ENCODE results near the gene RPS6KL1. TPM values are rescaled to one million over a fixed set of nuclear protein-coding genes. Genes with fewer than 3 reads are reported as not detected.

RPS6KL1 gene
- total RNA-seq, 2 experiments from 2014 or later, result 2.5 to 3.6 TPM

- Mint-ChIP-seq H3K27me3 (no peaks in the 10 kb centered on the region), H3K27ac (no peak overlapping the region), H3K4me1 (no peaks in the 10 kb centered on the region), H3K9me3 (ENCODE audit: low read depth) (no peaks in the 10 kb centered on the region), H3K4me3 (no peak overlapping the region), H3K36me3 (peaks cover 45% of the 10 kb centered on the region)
- CTCF ChIA-PET, result interaction anchor here (4.0 to 26.3 kb wide), 2 partner anchors 28 to 43 kb away, joined by 84 to 680 read pairs; partner anchors contain the start of gene PROX2
- ATAC-seq (no peak), DNase-seq (no peak)
These were observed 19.9 kb downstream of the RPS6KL1 start for GRCh38 chr14:74902941-74903705.

- H3K27ac Mint-ChIP-seq, result no peak overlapping the region
- CTCF ChIA-PET, result interaction anchor here (26.3 kb wide), 1 partner anchor 39 kb away, joined by 680 read pairs; no protein-coding TSS in a partner anchor
- no peak for DNase-seq
- no peak for ATAC-seq
- no peaks in the 10 kb centered on the region for H3K9me3 Mint-ChIP-seq (ENCODE audit: low read depth)
- peaks cover under 1% of the 10 kb centered on the region for H3K4me1 Mint-ChIP-seq
- H3K36me3 Mint-ChIP-seq, result peaks cover 75% of the 10 kb centered on the region
- H3K27me3 Mint-ChIP-seq, result no peaks in the 10 kb centered on the region
- H3K4me3 Mint-ChIP-seq, result no peak overlapping the region
These were observed 24.4 kb downstream of the RPS6KL1 start for GRCh38 chr14:74898694-74899093.

GRCh38 chr14:74898083-74898482, 25.0 kb downstream of the RPS6KL1 start:
- CTCF ChIA-PET, result interaction anchor here (3.6 to 26.3 kb wide), 2 partner anchors 8 to 38 kb away, joined by 28 to 680 read pairs; no protein-coding TSS in a partner anchor
- H3K9me3 Mint-ChIP-seq (ENCODE audit: low read depth), result no peaks in the 10 kb centered on the region
- H3K4me3 Mint-ChIP-seq, result no peak overlapping the region
- DNase-seq (no peak), ATAC-seq (no peak)
- no peak overlapping the region for H3K27ac Mint-ChIP-seq
- no peaks in the 10 kb centered on the region for H3K27me3 Mint-ChIP-seq
- peaks cover 79% of the 10 kb centered on the region for H3K36me3 Mint-ChIP-seq
- H3K4me1 Mint-ChIP-seq, result peaks cover 5% of the 10 kb centered on the region

- Mint-ChIP-seq H3K27me3 (no peaks in the 10 kb centered on the region), H3K9me3 (ENCODE audit: low read depth) (no peaks in the 10 kb centered on the region), H3K36me3 (peaks cover 80% of the 10 kb centered on the region), H3K4me1 (peaks cover 8% of the 10 kb centered on the region), H3K27ac (no peak overlapping the region), H3K4me3 (no peak overlapping the region)
- CTCF ChIA-PET, result interaction anchor here (1.4 to 26.3 kb wide), 3 partner anchors 9 to 47 kb away, joined by 3 to 680 read pairs (median 28); no protein-coding TSS in a partner anchor
- DNase-seq (no peak), ATAC-seq (no peak)
These were observed 25.4 kb downstream of the RPS6KL1 start for GRCh38 chr14:74897642-74898041.

GRCh38 chr14:74896400-74896799, 26.7 kb downstream of the RPS6KL1 start:
- Mint-ChIP-seq H3K27me3 (no peaks in the 10 kb centered on the region), H3K9me3 (ENCODE audit: low read depth) (no peaks in the 10 kb centered on the region), H3K4me1 (peaks cover 8% of the 10 kb centered on the region), H3K36me3 (peaks cover 77% of the 10 kb centered on the region), H3K27ac (no peak overlapping the region), H3K4me3 (no peak overlapping the region)
- no peak for DNase-seq
- ATAC-seq, result no peak
- CTCF ChIA-PET, result interaction anchor here (1.0 to 26.3 kb wide), 4 partner anchors 8 to 48 kb away, joined by 3 to 680 read pairs (median 16); no protein-coding TSS in a partner anchor

GRCh38 chr14:74893614-74894091, 29.4 kb downstream of the RPS6KL1 start:
- no peak for DNase-seq
- Mint-ChIP-seq H3K36me3 (peaks cover 70% of the 10 kb centered on the region), H3K9me3 (ENCODE audit: low read depth) (no peaks in the 10 kb centered on the region), H3K27ac (no peak overlapping the region), H3K4me1 (peaks cover 14% of the 10 kb centered on the region), H3K27me3 (no peaks in the 10 kb centered on the region), H3K4me3 (no peak overlapping the region)
- CTCF ChIA-PET, result interaction anchor here (0.8 to 26.3 kb wide), 6 partner anchors 11 to 596 kb away, joined by 3 to 680 read pairs (median 4); no protein-coding TSS in a partner anchor
- ATAC-seq, result no peak

- CTCF ChIA-PET, result interaction anchor here (1.4 to 26.3 kb wide), 4 partner anchors 10 to 597 kb away, joined by 3 to 680 read pairs (median 26); no protein-coding TSS in a partner anchor
- Mint-ChIP-seq H3K27me3 (no peaks in the 10 kb centered on the region), H3K27ac (no peak overlapping the region), H3K4me1 (peaks cover 22% of the 10 kb centered on the region), H3K36me3 (peaks cover 64% of the 10 kb centered on the region), H3K4me3 (no peak overlapping the region), H3K9me3 (ENCODE audit: low read depth) (no peaks in the 10 kb centered on the region)
- DNase-seq, result no peak
- ATAC-seq, result no peak
These were observed 30.3 kb downstream of the RPS6KL1 start for GRCh38 chr14:74892745-74893144.

- H3K36me3 Mint-ChIP-seq, result peaks cover 58% of the 10 kb centered on the region
- H3K27me3 Mint-ChIP-seq, result no peaks in the 10 kb centered on the region
- H3K9me3 Mint-ChIP-seq (ENCODE audit: low read depth), result no peaks in the 10 kb centered on the region
- DNase-seq (no peak), ATAC-seq (no peak)
- H3K4me3 Mint-ChIP-seq, result no peak overlapping the region
- H3K27ac Mint-ChIP-seq, result no peak overlapping the region
- peaks cover 25% of the 10 kb centered on the region for H3K4me1 Mint-ChIP-seq
- CTCF ChIA-PET, result interaction anchor here (1.1 to 26.3 kb wide), 4 partner anchors 9 to 280 kb away, joined by 3 to 680 read pairs (median 26); partner anchors contain the start of gene LTBP2
These were observed 31.2 kb downstream of the RPS6KL1 start for GRCh38 chr14:74891870-74892269.

- Mint-ChIP-seq H3K4me1 (peaks cover 39% of the 10 kb centered on the region), H3K27me3 (no peaks in the 10 kb centered on the region), H3K27ac (no peak overlapping the region), H3K9me3 (ENCODE audit: low read depth) (no peaks in the 10 kb centered on the region), H3K36me3 (peaks cover 58% of the 10 kb centered on the region), H3K4me3 (no peak overlapping the region)
- CTCF ChIA-PET, result interaction anchor here (0.9 to 26.3 kb wide), 3 partner anchors 15 to 113 kb away, joined by 3 to 680 read pairs (median 49); partner anchors contain the start of gene EIF2B2
- DNase-seq (no peak), ATAC-seq (no peak)
These were observed 32.8 kb downstream of the RPS6KL1 start for GRCh38 chr14:74890262-74890661.

GRCh38 chr14:74888164-74889158, 34.6 kb downstream of the RPS6KL1 start:
- Mint-ChIP-seq H3K4me1 (peaks cover 55% of the 10 kb centered on the region), H3K4me3 (no peak overlapping the region), H3K9me3 (ENCODE audit: low read depth) (no peaks in the 10 kb centered on the region), H3K27me3 (no peaks in the 10 kb centered on the region), H3K27ac (peak overlapping the region; percentile 71), H3K36me3 (peaks cover 53% of the 10 kb centered on the region)
- ATAC-seq (peak; percentile 35), DNase-seq (no peak)
- CTCF ChIA-PET, result interaction anchor here (0.7 to 26.3 kb wide), 3 partner anchors 10 to 28 kb away, joined by 3 to 680 read pairs (median 49); no protein-coding TSS in a partner anchor

- H3K4me3 Mint-ChIP-seq, result no peak overlapping the region
- no peak for DNase-seq
- CTCF ChIA-PET, result interaction anchor here (0.8 to 1.6 kb wide), 4 partner anchors 11 to 25 kb away, joined by 3 to 7 read pairs (median 4); no protein-coding TSS in a partner anchor
- H3K36me3 Mint-ChIP-seq, result peaks cover 43% of the 10 kb centered on the region
- no peak for ATAC-seq
- H3K4me1 Mint-ChIP-seq, result peaks cover 60% of the 10 kb centered on the region
- H3K9me3 Mint-ChIP-seq (ENCODE audit: low read depth), result no peaks in the 10 kb centered on the region
- H3K27ac Mint-ChIP-seq, result peak overlapping the region; percentile 9
- H3K27me3 Mint-ChIP-seq, result no peaks in the 10 kb centered on the region
These were observed 37.1 kb downstream of the RPS6KL1 start for GRCh38 chr14:74886001-74886400.

- Mint-ChIP-seq H3K9me3 (ENCODE audit: low read depth) (no peaks in the 10 kb centered on the region), H3K27me3 (no peaks in the 10 kb centered on the region), H3K36me3 (peaks cover 27% of the 10 kb centered on the region), H3K4me3 (peak overlapping the region; percentile 94), H3K27ac (peak overlapping the region; percentile 92), H3K4me1 (peaks cover 58% of the 10 kb centered on the region)
- ATAC-seq (peak; percentile 65), DNase-seq (peak; percentile 69)
- CTCF ChIA-PET, result interaction anchor here (0.9 to 18.6 kb wide), 8 partner anchors 10 to 206 kb away, joined by 3 to 271 read pairs (median 4); no protein-coding TSS in a partner anchor
These were observed 40.7 kb downstream of the RPS6KL1 start for GRCh38 chr14:74882103-74882920.
